PC-9 (cell line): ENCODE data around the gene BICC1. TPM values are rescaled to one million over a fixed set of nuclear protein-coding genes. Genes with fewer than 3 reads are reported as not detected.

Source experiments
- BruUV-seq: library from RNA; stranded (reverse); fragments of 400-500 nt; replicated peaks from 2 replicates; lab custom pipeline; 2021; lab: Mats Ljungman, UMichigan
- CTCF ChIA-PET: fragments of 300-600 bp; sonication (Branson Sonifier 250); formaldehyde crosslinking; loops from one replicate; lab custom pipeline; 2022; ENCODE audit warnings: antibody characterized with exemption; lab: Charles Lee
- POLR2A ChIA-PET: fragments of 300-600 bp; sonication (Branson Sonifier 250); formaldehyde crosslinking; loops from one replicate; lab custom pipeline; 2022; ENCODE audit warnings: antibody characterized with exemption; ENCODE audit not compliant: unreplicated experiment; lab: Charles Lee
- DNase-seq, 2 experiments: peaks; one replicate each; pipeline versions ENCODE4 v3.0.0 to v3.0.0-alpha.2; 2015 to 2022; ENCODE audit warnings: mixed read lengths in 1 of 2
- H2AFZ ChIP-seq: fragments of 200-600 bp; sonication (generic); 2 replicates; pipeline ENCODE4 v1.8.1; 2017; ENCODE audit warnings: antibody characterized with exemption
- H3F3A ChIP-seq: fragments of 200-600 bp; sonication (generic); 2 replicates; pipeline ENCODE4 v1.8.1; 2017; ENCODE audit warnings: antibody characterized with exemption, mild to moderate bottlenecking, low read depth; ENCODE audit not compliant: insufficient read depth
- H3K27ac ChIP-seq: fragments of 200-600 bp; sonication (generic); 2 replicates; pipeline ENCODE4 v1.6.1; 2016; ENCODE audit warnings: mixed run types
- H3K27me3 ChIP-seq: fragments of 200-600 bp; sonication (generic); 2 replicates; pipeline ENCODE4 v1.6.1; 2016; ENCODE audit warnings: low read depth, mixed run types; ENCODE audit not compliant: insufficient read depth
- H3K36me3 ChIP-seq: fragments of 200-600 bp; sonication (generic); 2 replicates; pipeline ENCODE4 v1.6.1; 2016; ENCODE audit warnings: low read depth, mixed run types
- H3K4me1 ChIP-seq: fragments of 200-600 bp; sonication (generic); replicated peaks from 2 replicates; pipeline ENCODE4 v1.6.1; 2016; ENCODE audit warnings: mixed run types; ENCODE audit not compliant: insufficient read depth
- H3K4me2 ChIP-seq: fragments of 200-600 bp; sonication (generic); 2 replicates; pipeline ENCODE4 v1.6.1; 2017; ENCODE audit warnings: mixed run types
- H3K4me3 ChIP-seq: fragments of 200-600 bp; sonication (generic); 2 replicates; pipeline ENCODE4 v1.6.1; 2016; ENCODE audit warnings: mixed run types
- H3K79me2 ChIP-seq: fragments of 200-600 bp; sonication (generic); 2 replicates; pipeline ENCODE4 v1.6.1; 2017; ENCODE audit warnings: low read depth, mixed run types
- H3K9me2 ChIP-seq: fragments of 200-600 bp; sonication (generic); 2 replicates; pipeline ENCODE4 v1.8.1; 2017; ENCODE audit warnings: mild to moderate bottlenecking; ENCODE audit not compliant: insufficient read depth
- H3K9me3 ChIP-seq: fragments of 200-600 bp; sonication (generic); 2 replicates; pipeline ENCODE4 v1.8.1; 2016; ENCODE audit warnings: low read depth; ENCODE audit not compliant: insufficient read depth
- H4K20me1 ChIP-seq: fragments of 200-600 bp; sonication (generic); 2 replicates; pipeline ENCODE4 v1.8.1; 2017; ENCODE audit not compliant: insufficient read depth
- CTCF ChIP-seq: fragments of 200-600 bp; sonication (generic); conservative IDR thresholded peaks from 2 replicates; pipeline ENCODE4 v1.6.1; 2017; ENCODE audit warnings: mixed run types, antibody characterized with exemption, mild to moderate bottlenecking, moderate library complexity
- EZH2 ChIP-seq: fragments of 200-600 bp; sonication (generic); IDR thresholded peaks from 2 replicates; pipeline ENCODE4 v1.8.0; 2017; ENCODE audit warnings: antibody characterized with exemption, low read depth
- intact Hi-C: fragments of 100-400 bp; cut with micrococcal nuclease; formaldehyde crosslinking; loops from one replicate; pipeline ENCODE4 v1.10.0; 2022; ENCODE audit not compliant: unreplicated experiment
- total RNA-seq: library from RNA; stranded (reverse); gene quantifications from 2 replicates; pipeline ENCODE4 v1.2.3, GENCODE V29; 2021

The BICC1 gene
- total RNA-seq, 1 experiment from 2014 or later, result not detected

- no TSS peak for BruUV-seq
- H3K9me3 ChIP-seq, result no peaks in the 10 kb centered on the region
- H3K79me2 ChIP-seq, result no peaks in the 10 kb centered on the region
- POLR2A ChIA-PET, result no interaction called here
- no peak overlapping the region for H2AFZ ChIP-seq
- DNase-seq, result no peak
- no peaks in the 10 kb centered on the region for H3K36me3 ChIP-seq
- H3K4me1 ChIP-seq, result no peaks in the 10 kb centered on the region
- TF ChIP-seq CTCF, result no peak
- no peak for TF ChIP-seq EZH2
- H3K27ac ChIP-seq, result no peak overlapping the region
- H3K4me2 ChIP-seq, result no peak overlapping the region
- H3K4me3 ChIP-seq, result no peak overlapping the region
- CTCF ChIA-PET, result no interaction called here
- H3F3A ChIP-seq, result no peaks in the 10 kb centered on the region
- H4K20me1 ChIP-seq, result no peaks in the 10 kb centered on the region
- intact Hi-C loops, result no loop called here
- H3K27me3 ChIP-seq, result no peaks in the 10 kb centered on the region
- H3K9me2 ChIP-seq, result 0 out of 2 replicates have a peak, but pooled peaks cover 7% of the 10 kb centered on the region
Measured at GRCh38 chr10:58742141-58742540, 229.5 kb downstream of the BICC1 start.

GRCh38 chr10:58743466-58744115 lies 230.9 kb downstream of the BICC1 start:
- ChIA-PET CTCF (no interaction called here), POLR2A (no interaction called here)
- H3K4me3 ChIP-seq, result no peak overlapping the region
- no peak overlapping the region for H3K27ac ChIP-seq
- H3K9me3 ChIP-seq, result no peaks in the 10 kb centered on the region
- no peak for TF ChIP-seq CTCF
- no peak for TF ChIP-seq EZH2
- H2AFZ ChIP-seq, result no peak overlapping the region; the same call in 1 of the 2 replicates
- no TSS peak for BruUV-seq
- H3K27me3 ChIP-seq, result no peaks in the 10 kb centered on the region
- H3F3A ChIP-seq, result no peaks in the 10 kb centered on the region
- H3K79me2 ChIP-seq, result no peaks in the 10 kb centered on the region
- intact Hi-C loops, result no loop called here
- H3K9me2 ChIP-seq, result 0 out of 2 replicates have a peak, but pooled peaks cover 7% of the 10 kb centered on the region
- no peaks in the 10 kb centered on the region for H3K36me3 ChIP-seq
- no peak for DNase-seq
- H3K4me1 ChIP-seq, result no peaks in the 10 kb centered on the region
- no peak overlapping the region for H3K4me2 ChIP-seq
- H4K20me1 ChIP-seq, result no peaks in the 10 kb centered on the region

GRCh38 chr10:58746474-58747185 lies 234.0 kb downstream of the BICC1 start:
- CTCF ChIA-PET, result no interaction called here
- 0 out of 2 replicates have a peak, but pooled peaks cover 1% of the 10 kb centered on the region for H3K9me2 ChIP-seq
- DNase-seq, result no peak
- no peaks in the 10 kb centered on the region for H3K9me3 ChIP-seq
- H2AFZ ChIP-seq, result no peak overlapping the region
- H3K4me1 ChIP-seq, result no peaks in the 10 kb centered on the region
- H3K27me3 ChIP-seq, result no peaks in the 10 kb centered on the region
- POLR2A ChIA-PET, result no interaction called here
- no TSS peak for BruUV-seq
- TF ChIP-seq CTCF (no peak), EZH2 (no peak)
- H4K20me1 ChIP-seq, result no peaks in the 10 kb centered on the region
- H3K79me2 ChIP-seq, result no peaks in the 10 kb centered on the region
- H3K4me3 ChIP-seq, result no peak overlapping the region
- H3K4me2 ChIP-seq, result no peak overlapping the region
- no peak overlapping the region for H3K27ac ChIP-seq
- H3F3A ChIP-seq, result no peaks in the 10 kb centered on the region
- H3K36me3 ChIP-seq, result no peaks in the 10 kb centered on the region
- intact Hi-C loops, result no loop called here
